CD1c-positive myeloid dendritic cell (primary cell): ENCODE data around the gene ICAM2.
"Not testable (repeated sequence)": the region's sequence is repeated elsewhere in the genome, so short reads cannot be mapped to it uniquely, and the experiment has no call there.

Experiments
- DNase-seq: peaks from one replicate; pipeline ENCODE4 v3.0.0-alpha.2; 2016; ENCODE audit errors: extremely low spot score

The ICAM2 gene

GRCh38 chr17:64042700-64043485 is 22.5 kb upstream of the ICAM2 start:
- DNase-seq: no peak

DNA sequence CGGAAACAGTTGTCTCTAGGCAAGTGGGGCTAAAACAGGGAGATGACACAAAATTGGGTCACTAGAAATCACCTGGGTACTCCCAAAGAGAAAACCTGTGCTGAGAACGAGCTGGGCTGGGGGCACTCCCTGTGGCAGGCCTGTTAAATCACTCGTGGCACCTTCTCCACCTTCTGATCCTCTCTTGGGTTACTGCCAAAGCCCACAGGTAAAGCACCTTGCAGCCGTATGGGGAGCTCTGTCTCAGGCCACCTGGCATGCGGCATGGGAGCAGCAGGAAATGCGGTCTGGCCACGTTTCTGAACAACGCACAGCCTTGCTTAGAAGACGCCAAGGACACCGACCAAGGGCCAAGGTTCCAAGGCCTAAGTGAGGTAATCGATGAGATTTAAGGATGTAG is 21.5 kb upstream of the ICAM2 start:
- no peak for DNase-seq

DNA sequence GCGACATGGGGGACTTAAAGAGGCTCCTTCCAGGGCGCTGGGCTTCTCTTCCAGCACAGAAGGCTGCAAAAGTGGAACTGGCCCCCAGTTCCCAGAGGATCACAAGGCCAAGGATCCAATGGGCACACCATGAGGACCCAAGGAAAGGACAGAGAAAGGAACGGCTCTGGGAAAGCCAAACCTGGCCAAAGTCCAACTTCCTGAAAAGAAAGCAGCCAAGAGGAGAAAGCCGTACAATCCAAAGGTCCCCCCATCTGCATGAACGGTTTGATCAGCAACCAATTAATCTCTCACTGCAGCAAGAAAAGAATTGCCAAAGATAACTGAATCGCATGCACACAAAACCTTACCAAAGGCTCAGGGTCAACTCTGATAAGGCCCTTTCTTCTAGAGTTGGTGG is 19.8 kb upstream of the ICAM2 start:
- DNase-seq: no peak

GRCh38 chr17:64039106-64039400 is 18.6 kb upstream of the ICAM2 start:
- no peak for DNase-seq

DNA sequence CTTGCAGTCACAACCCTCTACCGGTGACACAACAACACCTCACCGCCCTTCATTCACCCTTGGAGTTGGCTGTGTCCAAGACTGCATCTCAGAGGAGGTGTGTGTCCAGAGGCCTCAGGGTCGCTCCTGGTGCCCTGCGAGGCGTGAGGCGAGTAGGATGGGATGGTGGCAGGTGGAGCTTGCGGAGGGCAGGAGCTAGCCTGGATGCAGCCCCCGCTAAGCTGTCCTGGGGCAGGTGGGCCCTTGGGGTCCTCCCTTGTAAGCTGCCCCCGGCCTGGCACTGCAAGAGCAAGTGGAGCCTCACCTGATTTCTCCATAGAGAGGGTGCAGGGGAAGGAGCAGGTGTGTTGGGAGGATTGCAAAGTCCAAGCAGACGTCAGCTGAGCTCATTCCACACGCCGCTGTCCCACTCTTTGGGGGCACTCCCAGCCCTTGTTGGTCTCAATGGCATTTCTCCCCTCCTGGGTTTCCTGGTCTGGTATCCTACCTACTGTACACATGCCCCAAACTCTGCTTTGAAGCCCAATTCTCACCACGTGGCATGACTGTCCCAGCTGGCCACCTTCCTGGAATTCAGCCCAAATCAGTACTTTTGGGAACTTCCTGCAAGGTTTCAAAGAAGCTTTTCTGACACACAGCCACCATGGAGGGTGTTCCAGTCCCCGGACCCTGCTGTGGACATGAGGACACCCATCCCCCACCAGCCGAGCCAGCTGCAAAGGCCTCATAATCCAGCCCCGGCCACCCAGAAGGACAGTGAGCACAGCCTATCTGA is 18.1 kb upstream of the ICAM2 start:
- no peak for DNase-seq

DNA sequence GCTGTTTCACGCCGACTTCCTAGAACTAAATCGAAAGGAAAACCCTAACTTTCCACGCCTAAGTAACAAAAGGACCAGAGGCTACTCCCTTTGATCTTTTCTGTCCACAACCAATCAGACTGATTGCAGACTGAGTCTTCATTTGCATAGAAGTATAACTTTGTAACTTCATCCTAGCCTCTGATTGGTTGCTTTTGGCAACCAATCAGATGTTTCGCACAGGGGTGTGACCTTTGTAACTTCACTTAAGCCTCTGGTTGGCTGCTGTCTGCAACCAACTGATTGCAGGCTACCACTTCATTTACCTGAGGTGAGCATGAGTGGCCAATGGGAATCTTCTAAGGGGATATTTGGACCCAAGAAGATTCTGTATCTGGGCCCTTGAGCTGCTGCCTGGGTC is 17.4 kb upstream of the ICAM2 start:
- no peak for DNase-seq

- no peak for DNase-seq
Observed at GRCh38 chr17:64037180-64037579, 16.7 kb upstream of the ICAM2 start.

GRCh38 chr17:64036198-64036922 is 15.9 kb upstream of the ICAM2 start:
- DNase-seq: no peak

GRCh38 chr17:64032081-64032480 is 11.6 kb upstream of the ICAM2 start:
- DNase-seq: no peak

- DNase-seq: peak; percentile 81
Observed at GRCh38 chr17:64028874-64029464, 8.5 kb upstream of the ICAM2 start.

GRCh38 chr17:64025732-64026294 is 5.4 kb upstream of the ICAM2 start:
- peak; percentile 91 for DNase-seq

- peak; percentile 11 for DNase-seq
Observed at GRCh38 chr17:64024781-64025731, 4.6 kb upstream of the ICAM2 start.

DNA sequence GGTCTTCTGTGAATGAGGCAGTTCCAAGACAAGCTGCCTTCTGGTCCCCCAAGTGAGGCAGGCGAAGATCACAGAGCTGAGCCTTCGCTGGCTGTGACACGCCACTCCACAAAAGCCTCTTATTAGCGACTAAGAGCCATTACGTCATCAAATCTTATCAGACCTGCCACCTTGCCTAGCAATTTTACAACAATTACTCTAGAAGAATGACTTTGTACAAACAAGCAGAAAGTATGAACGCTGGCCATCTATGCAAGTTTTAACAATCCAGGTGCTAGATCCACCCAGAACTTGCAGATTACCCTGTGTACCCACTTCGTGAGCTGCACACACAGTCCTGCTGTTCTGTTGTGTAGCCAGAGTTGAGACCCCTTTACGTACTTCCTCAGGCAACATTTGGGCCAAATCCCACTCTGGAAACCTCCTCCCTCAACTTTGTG is 3.8 kb upstream of the ICAM2 start:
- DNase-seq: no peak

DNA sequence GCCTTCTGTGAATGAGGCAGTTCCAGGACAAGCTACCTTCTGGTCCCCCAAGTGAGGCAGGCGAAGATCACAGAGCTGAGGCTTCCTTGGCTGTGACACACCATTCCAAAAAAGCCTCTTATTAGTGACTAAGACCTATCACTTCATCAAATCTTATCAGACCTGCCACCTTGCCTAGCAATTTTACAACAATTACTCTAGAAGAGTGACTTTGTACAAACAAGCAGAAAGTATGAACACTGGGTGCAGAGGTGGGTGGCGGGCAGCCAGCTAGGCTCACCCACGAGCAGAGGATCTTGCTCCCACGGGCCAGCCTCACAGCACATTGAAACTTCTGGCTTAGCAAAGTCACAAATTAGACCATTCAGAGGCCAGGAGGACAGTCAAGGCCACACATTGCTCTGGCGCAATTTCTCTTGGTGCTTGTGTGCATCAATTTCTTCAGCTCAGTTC is 2.2 kb upstream of the ICAM2 start:
- no peak for DNase-seq

- DNase-seq: not testable (repeated sequence)
Observed at GRCh38 chr17:64019551-64019961, 877 bp downstream of the ICAM2 start.

DNA sequence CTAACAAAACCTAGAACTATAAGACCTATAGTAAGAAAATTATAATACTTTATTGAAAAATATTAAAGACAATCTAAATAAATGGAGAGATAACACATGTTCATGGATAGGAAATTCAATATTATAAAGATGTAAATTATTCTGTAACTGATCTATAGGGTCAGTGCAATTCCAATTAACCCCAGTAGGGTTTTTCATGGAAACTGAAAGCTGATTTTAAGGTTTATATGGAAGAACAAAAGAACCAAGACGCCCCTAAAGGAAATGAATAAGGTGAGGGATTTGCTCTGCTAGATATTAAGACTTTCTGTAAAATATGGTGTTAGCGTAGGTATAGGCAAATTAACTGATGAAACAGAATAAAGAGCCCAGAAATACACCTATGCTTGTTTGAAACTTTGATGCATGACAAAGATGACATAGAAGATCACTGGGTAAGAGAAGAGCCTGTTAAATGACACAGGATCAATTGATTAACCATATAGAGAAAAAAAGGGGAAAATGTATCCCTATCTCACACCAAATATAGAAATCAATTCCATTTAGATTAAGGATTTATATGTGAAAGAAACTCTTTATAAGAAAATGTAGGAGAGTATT is 3.0 kb downstream of the ICAM2 start:
- DNase-seq: no peak

DNA sequence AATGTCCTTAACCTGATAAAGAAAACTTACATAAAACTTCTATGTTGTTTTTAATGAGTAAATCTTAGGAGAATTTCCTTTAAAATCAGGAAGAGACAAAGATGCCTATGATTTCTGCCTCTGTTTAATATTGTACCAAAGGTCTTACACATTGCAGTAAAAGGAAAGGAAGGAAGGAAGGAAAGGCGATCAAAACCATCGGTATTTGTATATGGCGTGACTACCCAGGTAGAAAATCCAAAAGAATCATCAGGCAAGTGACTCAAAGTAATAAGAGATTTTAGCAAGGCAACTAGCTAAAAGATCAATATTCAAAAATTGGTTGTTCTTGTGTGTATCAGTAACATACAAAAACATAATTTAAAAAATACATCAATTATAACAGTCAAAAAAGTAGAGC is 3.5 kb downstream of the ICAM2 start:
- no peak for DNase-seq

DNA sequence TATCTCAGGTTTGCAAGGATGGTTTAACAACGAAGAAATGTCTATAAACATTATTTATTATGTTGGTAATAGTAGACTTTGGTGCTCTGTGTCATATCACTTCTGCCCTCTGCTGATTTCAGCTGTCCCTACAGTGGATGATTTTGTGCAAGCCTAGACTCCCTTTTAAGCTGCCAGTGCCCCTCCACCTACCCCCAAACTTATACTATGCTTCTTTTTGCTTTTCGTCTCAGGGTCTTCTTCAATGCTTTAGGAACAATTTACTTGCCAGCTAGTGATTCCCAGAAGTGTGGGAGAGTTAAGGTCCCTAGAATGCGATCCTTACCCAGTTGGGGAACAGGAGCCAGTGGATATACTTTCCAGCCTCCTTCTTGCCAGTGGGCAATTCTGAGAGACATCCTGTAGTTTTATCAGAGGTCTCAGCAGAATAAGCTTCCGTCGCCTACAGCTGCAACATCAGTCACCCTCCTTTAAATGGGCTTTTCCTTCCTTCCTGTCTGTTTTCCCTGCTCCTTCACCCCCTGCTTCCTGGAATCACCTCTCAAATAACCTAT is 4.1 kb downstream of the ICAM2 start:
- DNase-seq: no peak

GRCh38 chr17:64015447-64015846 is 5.0 kb downstream of the ICAM2 start:
- DNase-seq: no peak
